PC-3 (cell line): ENCODE data around the gene PCBD1. TPM values are rescaled to one million over a fixed set of nuclear protein-coding genes. Genes with fewer than 3 reads are reported as not detected.

Experiments
- ATAC-seq: fragments of 200-7000 bp; cut with Tn5 transposase; 2 replicates; pipeline ENCODE4 v1.9.1; 2020; ENCODE audit warnings: mild to moderate bottlenecking, moderate library complexity
- BruUV-seq: library from RNA; stranded (reverse); fragments of 400-500 nt; replicated peaks from 2 replicates; lab custom pipeline; 2021; lab: Mats Ljungman, UMichigan
- CTCF ChIA-PET: fragments of 300-600 bp; sonication (Branson Sonifier 250); formaldehyde crosslinking; loops from one replicate; lab custom pipeline; 2022; ENCODE audit warnings: antibody characterized with exemption; lab: Charles Lee
- POLR2A ChIA-PET: fragments of 300-600 bp; sonication (Branson Sonifier 250); formaldehyde crosslinking; loops from one replicate; lab custom pipeline; 2022; ENCODE audit warnings: antibody characterized with exemption; ENCODE audit not compliant: unreplicated experiment; lab: Charles Lee
- DNase-seq: peaks from one replicate; pipeline ENCODE4 v3.0.0-alpha.2; 2015
- H2AFZ ChIP-seq: fragments of 300-600 bp; sonication (generic); 2 replicates; pipeline ENCODE4 v1.6.0; 2016; ENCODE audit warnings: antibody characterized with exemption, low read length
- H3F3A ChIP-seq: fragments of 300-600 bp; sonication (generic); one replicate; pipeline ENCODE4 v1.6.0; 2017; ENCODE audit warnings: antibody characterized with exemption, low read length, control low read depth, mild to moderate bottlenecking; ENCODE audit not compliant: unreplicated experiment
- H3K27ac ChIP-seq: fragments of 300-600 bp; sonication (generic); 2 replicates; pipeline ENCODE4 v1.5.1; 2016; ENCODE audit warnings: mild to moderate bottlenecking, low read length
- H3K27me3 ChIP-seq: fragments of 300-600 bp; sonication (generic); 2 replicates; pipeline ENCODE4 v1.6.1; 2016; ENCODE audit warnings: low read length, mixed read lengths
- H3K36me3 ChIP-seq: fragments of 300-600 bp; sonication (generic); 2 replicates; pipeline ENCODE4 v1.6.1; 2016; ENCODE audit warnings: low read depth, mixed run types, low read length, mixed read lengths
- H3K4me1 ChIP-seq: fragments of 300-600 bp; sonication (generic); 2 replicates; pipeline ENCODE4 v1.5.1; 2016; ENCODE audit warnings: low read length; ENCODE audit not compliant: insufficient read depth
- H3K4me2 ChIP-seq: fragments of 300-600 bp; sonication (generic); 2 replicates; pipeline ENCODE4 v1.6.0; 2016; ENCODE audit warnings: low read length
- H3K4me3 ChIP-seq: fragments of 300-600 bp; sonication (generic); 2 replicates; pipeline ENCODE4 v1.5.1; 2016; ENCODE audit warnings: mild to moderate bottlenecking, low read length, mixed read lengths
- H3K79me2 ChIP-seq: fragments of 300-600 bp; sonication (generic); 2 replicates; pipeline ENCODE4 v1.6.1; 2017; ENCODE audit warnings: low read length, mixed read lengths
- H3K9ac ChIP-seq: fragments of 300-600 bp; sonication (generic); 2 replicates; pipeline ENCODE4 v1.6.0; 2016; ENCODE audit warnings: mild to moderate bottlenecking, low read length
- H3K9me2 ChIP-seq: fragments of 300-600 bp; sonication (generic); replicated peaks from 2 replicates; pipeline ENCODE4 v1.6.1; 2016; ENCODE audit warnings: mixed run types, low read length, mixed read lengths
- H3K9me3 ChIP-seq: fragments of 300-600 bp; sonication (generic); 2 replicates; pipeline ENCODE4 v1.6.1; 2016; ENCODE audit warnings: low read length, mixed read lengths
- H4K20me1 ChIP-seq: fragments of 300-600 bp; sonication (generic); 2 replicates; pipeline ENCODE4 v1.6.1; 2016; ENCODE audit warnings: low read length, mixed read lengths
- CTCF ChIP-seq: fragments of 300-600 bp; sonication (generic); conservative IDR thresholded peaks from 2 replicates; pipeline ENCODE4 v1.5.1; 2017; ENCODE audit warnings: antibody characterized with exemption, low read depth, mild to moderate bottlenecking, low read length
- EZH2 ChIP-seq: fragments of 300-600 bp; sonication (generic); IDR thresholded peaks from one replicate; pipeline ENCODE4 v1.6.1; 2017; ENCODE audit warnings: antibody characterized with exemption, mild to moderate bottlenecking, low read length; ENCODE audit not compliant: unreplicated experiment
- EZH2phosphoT487 ChIP-seq: fragments of 300-600 bp; sonication (generic); IDR thresholded peaks from 2 replicates; pipeline ENCODE4 v1.6.1; 2018; ENCODE audit warnings: mild to moderate bottlenecking, antibody characterized with exemption, low read length, borderline replicate concordance
- intact Hi-C: fragments of 100-400 bp; cut with micrococcal nuclease; formaldehyde crosslinking; loops from 2 replicates; pipeline ENCODE4 v1.9.0; 2023
- total RNA-seq: library from RNA; depleted of rRNA; stranded (reverse); fragments of >200 nt; gene quantifications from 2 replicates; pipeline ENCODE4 v1.2.3, GENCODE V29; 2014

Gene PCBD1
- total RNA-seq, 1 experiment from 2014 or later: 283 TPM

- Histone ChIP-seq H3K79me2 (no peaks in the 10 kb centered on the region), H3K4me1 (peaks cover 15% of the 10 kb centered on the region), H3K9me3 (no peaks in the 10 kb centered on the region), H3K4me2 (no peak overlapping the region), H3K9me2 (no peaks in the 10 kb centered on the region), H3K27me3 (no peaks in the 10 kb centered on the region), H4K20me1 (no peaks in the 10 kb centered on the region), H3K36me3 (no peaks in the 10 kb centered on the region), H3K27ac (no peak overlapping the region), H3F3A (no peaks in the 10 kb centered on the region), H3K4me3 (no peak overlapping the region), H3K9ac (no peak overlapping the region), H2AFZ (no peak overlapping the region)
- POLR2A ChIA-PET: no interaction called here
- no peak for DNase-seq
- no peak for ATAC-seq
- intact Hi-C loops: loop anchor here (10.0 kb wide), 1 partner anchor 110 kb away; no protein-coding TSS in a partner anchor
- no TSS peak for BruUV-seq
- TF ChIP-seq CTCF (no peak), EZH2phosphoT487 (no peak), EZH2 (no peak)
- CTCF ChIA-PET: no interaction called here
These were observed 46.3 kb upstream of the PCBD1 start for GRCh38 chr10:70934701-70935100.

GRCh38 chr10:70932392-70933196, 44.2 kb upstream of the PCBD1 start:
- ChIA-PET POLR2A (no interaction called here), CTCF (no interaction called here)
- Histone ChIP-seq H4K20me1 (no peaks in the 10 kb centered on the region), H3K27ac (no peak overlapping the region), H3K79me2 (no peaks in the 10 kb centered on the region), H3K4me3 (no peak overlapping the region), H3K9me3 (no peaks in the 10 kb centered on the region), H3K27me3 (no peaks in the 10 kb centered on the region), H3K36me3 (no peaks in the 10 kb centered on the region), H3K4me2 (no peak overlapping the region), H3K4me1 (peaks cover 15% of the 10 kb centered on the region), H3F3A (no peaks in the 10 kb centered on the region), H2AFZ (no peak overlapping the region), H3K9me2 (no peaks in the 10 kb centered on the region), H3K9ac (no peak overlapping the region)
- no peak for ATAC-seq
- BruUV-seq: no TSS peak
- intact Hi-C loops: loop anchor here (10.0 kb wide), 1 partner anchor 112 kb away; no protein-coding TSS in a partner anchor
- no peak for DNase-seq
- TF ChIP-seq CTCF (no peak), EZH2phosphoT487 (no peak), EZH2 (no peak)
